Ureter (tissue), 1 donor: ENCODE results near the gene POPDC2. TPM values are rescaled to one million over a fixed set of nuclear protein-coding genes. Genes with fewer than 3 reads are reported as not detected.

Source experiments
- total RNA-seq: library from RNA; stranded (reverse); gene quantifications from one replicate; pipeline ENCODE4 v1.2.4, GENCODE V29; 2023
- donor health status: DM: yes; HTN: yes; CAD: no.

POPDC2 gene
- total RNA-seq, 1 donor from 2014 or later: 13.9 TPM

Other genes starting within 250 kb of the POPDC2 start
- gene TMEM39A, start 197.0 kb downstream of the POPDC2 start, total RNA-seq: 37.0 TPM
- gene POGLUT1, start 191.6 kb downstream of the POPDC2 start, total RNA-seq: 34.7 TPM
- 93.8 TPM for gene TIMMDC1, start 162.0 kb downstream of the POPDC2 start, total RNA-seq
- gene CD80, start 101.0 kb downstream of the POPDC2 start, total RNA-seq: 0.26 TPM
- gene ADPRH, start 81.1 kb downstream of the POPDC2 start, total RNA-seq: 8.6 TPM
- gene PLA1A, start 62.7 kb downstream of the POPDC2 start, total RNA-seq: 1.6 TPM
- 29.7 TPM for gene COX17, start 16.8 kb upstream of the POPDC2 start, total RNA-seq
- 5.8 TPM for gene CFAP91, start 42.4 kb upstream of the POPDC2 start, total RNA-seq
- gene NR1I2, start 121.5 kb upstream of the POPDC2 start, total RNA-seq: 1.2 TPM